GM12878 (cell line): Measurements from ENCODE around the gene U2AF2. TPM values are rescaled to one million over a fixed set of nuclear protein-coding genes. Genes with fewer than 3 reads are reported as not detected.

Source experiments
- BCL3 ChIP-seq: IDR thresholded peaks from 2 replicates; pipeline ENCODE4 v1.6.1; 2011; ENCODE audit warnings: borderline replicate concordance, low read depth, mild to moderate bottlenecking, moderate library complexity, low read length; ENCODE audit not compliant: insufficient read depth, poor library complexity, severe bottlenecking
- CHD2 ChIP-seq: IDR thresholded peaks from 2 replicates; pipeline ENCODE4 v1.6.1; 2011; ENCODE audit warnings: low read depth, low read length, improper control_type of control experiment, borderline replicate concordance
- EP300 ChIP-seq, 2 experiments: fragments of 150-350 bp in 1 of 2; IDR thresholded peaks; 2 replicates each; pipeline ENCODE4 v1.6.1; 2011 to 2012; ENCODE audit warnings: low read depth in 2 of 2, low read length in 2 of 2, borderline replicate concordance in 1 of 2, improper control_type of control experiment in 1 of 2, inconsistent platforms in 1 of 2; ENCODE audit not compliant: control insufficient read depth in 1 of 2
- ESRRA ChIP-seq: IDR thresholded peaks from 2 replicates; pipeline ENCODE4 v1.6.1; 2012; ENCODE audit warnings: mild to moderate bottlenecking, low read length, improper control_type of control experiment
- GATAD2B ChIP-seq: fragments of 450-650 bp; conservative IDR thresholded peaks from 2 replicates; pipeline ENCODE4 v1.6.1; 2017; ENCODE audit warnings: low read depth, mild to moderate bottlenecking, moderate library complexity
- KAT2A ChIP-seq: conservative IDR thresholded peaks from 2 replicates; pipeline ENCODE4 v1.6.1; 2011; ENCODE audit warnings: low read depth, low read length; ENCODE audit not compliant: control insufficient read depth
- MEF2B ChIP-seq: fragments of 450-650 bp; IDR thresholded peaks from 2 replicates; pipeline ENCODE4 v1.6.1; 2018; ENCODE audit warnings: mild to moderate bottlenecking, moderate library complexity; ENCODE audit not compliant: partially characterized antibody, poor library complexity, severe bottlenecking
- MLLT1 ChIP-seq: fragments of 450-650 bp; IDR thresholded peaks from 2 replicates; pipeline ENCODE4 v1.6.1; 2016; ENCODE audit warnings: mild to moderate bottlenecking
- NBN ChIP-seq: fragments of 450-650 bp; IDR thresholded peaks from 2 replicates; pipeline ENCODE4 v1.6.1; 2016
- NFXL1 ChIP-seq: fragments of 450-650 bp; IDR thresholded peaks from 2 replicates; pipeline ENCODE4 v1.6.1; 2017; ENCODE audit warnings: antibody characterized with exemption, mild to moderate bottlenecking, borderline replicate concordance
- PAX5 ChIP-seq: IDR thresholded peaks from 2 replicates; pipeline ENCODE4 v1.6.1; 2011; ENCODE audit warnings: low read depth, low read length, borderline replicate concordance
- POU2F2 ChIP-seq: IDR thresholded peaks from 3 replicates; pipeline ENCODE4 v1.6.1; 2011; ENCODE audit warnings: low read depth, mild to moderate bottlenecking, low read length, borderline replicate concordance
- RELA ChIP-seq: fragments of 450-650 bp; IDR thresholded peaks from 2 replicates; pipeline ENCODE4 v1.8.0; 2014; ENCODE audit warnings: borderline replicate concordance; ENCODE audit not compliant: partially characterized antibody
- SMAD1 ChIP-seq: fragments of 450-650 bp; IDR thresholded peaks from 2 replicates; pipeline ENCODE4 v1.6.1; 2018; ENCODE audit warnings: mild to moderate bottlenecking, low read depth; ENCODE audit not compliant: partially characterized antibody
- USF1 ChIP-seq: IDR thresholded peaks from 2 replicates; pipeline ENCODE4 v1.6.1; 2011; ENCODE audit warnings: borderline replicate concordance, low read depth, mild to moderate bottlenecking, moderate library complexity, mixed read lengths, low read length; ENCODE audit not compliant: insufficient read depth; ENCODE audit errors: extremely low read length
- YBX1 ChIP-seq: fragments of 450-650 bp; IDR thresholded peaks from 2 replicates; pipeline ENCODE4 v1.6.1; 2016; ENCODE audit warnings: antibody characterized with exemption
- polyA plus RNA-seq, 11 experiments: library from polyadenylated mRNA; depleted of rRNA in 4 of 11; unstranded in 6 of 11; stranded (reverse) in 5 of 11; fragments of >200 nt; fragmentation: Nextera tagmentation in 4 of 11; fragmentation: Illumina TruSeq in 1 of 11; extraction: Ambion mirVana in 4 of 11; extraction: Trizol in 1 of 11; gene quantifications; 1 replicate in 1 of 11; 2 replicates in 10 of 11; pipeline versions ENCODE4 v1.2.1 to v1.2.3, GENCODE V29; 2011 to 2016; ENCODE audit warnings: inconsistent platforms in 2 of 11, missing spikeins in 2 of 11, low read depth in 1 of 11
- total RNA-seq, 4 experiments: library from RNA; depleted of rRNA in 3 of 4; stranded (reverse); fragments of >200 nt in 3 of 4; fragmentation: Illumina TruSeq in 1 of 4; extraction: Trizol in 1 of 4; gene quantifications; 2 replicates each; pipeline versions ENCODE4 v1.2.1 to v1.2.3, GENCODE V29; 2013 to 2021
- TF ChIP-seq, protein P1 (sequence below): fragments of 150-350 bp; IDR thresholded peaks from 2 replicates; pipeline ENCODE4 v1.6.1; 2014; ENCODE audit warnings: mild to moderate bottlenecking, low read depth, low read length
- TF ChIP-seq, protein P2 (sequence below): fragments of 450-650 bp; IDR thresholded peaks from 2 replicates; pipeline ENCODE4 v1.6.1; 2017; ENCODE audit warnings: borderline replicate concordance
- TF ChIP-seq, protein P3 (sequence below): IDR thresholded peaks from 2 replicates; pipeline ENCODE4 v1.6.1; 2012; ENCODE audit warnings: low read depth, low read length, improper control_type of control experiment

Gene U2AF2
- total and polyA plus RNA-seq, 10 of the 15 experiments (the other 5 are each of a cell fraction or from before 2014, with no cell fraction given), result 3.0 to 338 (median 130) TPM

DNA sequence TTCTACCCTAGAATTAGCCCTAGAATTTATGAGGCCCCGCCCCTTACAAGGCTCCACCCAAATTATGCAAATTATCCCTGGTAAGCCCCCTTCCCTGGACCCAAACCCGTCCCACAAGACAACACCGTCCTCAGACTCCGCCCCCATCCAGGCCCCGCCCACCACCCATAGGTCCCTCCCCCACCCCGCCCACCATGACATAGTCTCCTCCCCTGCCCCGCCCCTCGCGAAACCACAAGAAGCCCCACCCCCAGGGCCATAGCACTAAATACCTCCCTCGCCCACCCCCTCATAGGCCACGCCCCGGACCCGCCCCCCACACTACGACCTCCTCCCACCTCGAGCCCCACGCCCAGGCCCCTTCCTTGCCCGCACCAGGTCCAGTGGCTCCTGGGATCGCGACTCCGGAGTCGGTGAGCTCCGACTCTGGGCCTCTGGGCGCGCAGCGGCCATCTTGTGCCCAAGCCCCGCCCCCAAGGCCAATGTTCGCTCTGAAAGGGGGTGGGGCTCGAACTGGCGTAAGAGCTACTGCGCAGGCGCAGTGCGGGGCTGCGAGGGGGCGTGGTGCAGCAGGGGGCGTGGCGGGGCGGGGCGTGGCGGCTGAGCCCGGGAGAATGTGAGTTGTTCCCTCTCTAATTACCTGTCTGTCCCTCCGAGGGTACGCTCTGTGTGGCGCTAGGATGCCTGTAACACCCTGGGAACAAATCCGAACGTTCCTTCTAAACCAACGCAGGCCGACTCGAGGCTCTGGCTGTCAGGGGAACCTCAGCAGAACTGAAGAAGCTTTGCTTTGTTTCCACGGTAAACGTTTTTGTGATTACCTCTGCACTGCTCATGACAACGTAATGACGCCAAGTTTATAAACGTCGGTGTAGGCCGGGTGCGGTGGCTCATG, 30.5 kb upstream of the U2AF2 start, which contains the start of gene ZNF784 (continued):
- no peak for TF ChIP-seq EP300 (IDR thresholded peaks at IDR 0.05; ENCODE audit: borderline replicate concordance in 1 of 2, control insufficient read depth in 1 of 2, low read depth in 2 of 2, low read length in 2 of 2)
- TF ChIP-seq NBN, result 0 out of 2 replicates have a peak, but pooled peaks have one; percentile 37
- TF ChIP-seq KAT2A, result no peak
- TF ChIP-seq MEF2B, result no peak
- no peak for TF ChIP-seq MLLT1
- TF ChIP-seq USF1, result no peak
- no peak for TF ChIP-seq NFXL1
- TF ChIP-seq CHD2, result peak; percentile 57; the same call in 1 of the 2 replicates
- no peak for TF ChIP-seq YBX1
- no peak for TF ChIP-seq PAX5
- peak; percentile 82; the same call in 1 of the 3 replicates for TF ChIP-seq POU2F2
- TF ChIP-seq, protein P1, sequence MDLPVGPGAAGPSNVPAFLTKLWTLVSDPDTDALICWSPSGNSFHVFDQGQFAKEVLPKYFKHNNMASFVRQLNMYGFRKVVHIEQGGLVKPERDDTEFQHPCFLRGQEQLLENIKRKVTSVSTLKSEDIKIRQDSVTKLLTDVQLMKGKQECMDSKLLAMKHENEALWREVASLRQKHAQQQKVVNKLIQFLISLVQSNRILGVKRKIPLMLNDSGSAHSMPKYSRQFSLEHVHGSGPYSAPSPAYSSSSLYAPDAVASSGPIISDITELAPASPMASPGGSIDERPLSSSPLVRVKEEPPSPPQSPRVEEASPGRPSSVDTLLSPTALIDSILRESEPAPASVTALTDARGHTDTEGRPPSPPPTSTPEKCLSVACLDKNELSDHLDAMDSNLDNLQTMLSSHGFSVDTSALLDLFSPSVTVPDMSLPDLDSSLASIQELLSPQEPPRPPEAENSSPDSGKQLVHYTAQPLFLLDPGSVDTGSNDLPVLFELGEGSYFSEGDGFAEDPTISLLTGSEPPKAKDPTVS, result no peak
- TF ChIP-seq BCL3, result no peak
- TF ChIP-seq GATAD2B, result no peak
- TF ChIP-seq RELA, result no peak
- TF ChIP-seq, protein P2, sequence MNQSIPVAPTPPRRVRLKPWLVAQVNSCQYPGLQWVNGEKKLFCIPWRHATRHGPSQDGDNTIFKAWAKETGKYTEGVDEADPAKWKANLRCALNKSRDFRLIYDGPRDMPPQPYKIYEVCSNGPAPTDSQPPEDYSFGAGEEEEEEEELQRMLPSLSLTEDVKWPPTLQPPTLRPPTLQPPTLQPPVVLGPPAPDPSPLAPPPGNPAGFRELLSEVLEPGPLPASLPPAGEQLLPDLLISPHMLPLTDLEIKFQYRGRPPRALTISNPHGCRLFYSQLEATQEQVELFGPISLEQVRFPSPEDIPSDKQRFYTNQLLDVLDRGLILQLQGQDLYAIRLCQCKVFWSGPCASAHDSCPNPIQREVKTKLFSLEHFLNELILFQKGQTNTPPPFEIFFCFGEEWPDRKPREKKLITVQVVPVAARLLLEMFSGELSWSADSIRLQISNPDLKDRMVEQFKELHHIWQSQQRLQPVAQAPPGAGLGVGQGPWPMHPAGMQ, result no peak
- TF ChIP-seq SMAD1, result no peak
- no peak for TF ChIP-seq ESRRA
- TF ChIP-seq, protein P3, sequence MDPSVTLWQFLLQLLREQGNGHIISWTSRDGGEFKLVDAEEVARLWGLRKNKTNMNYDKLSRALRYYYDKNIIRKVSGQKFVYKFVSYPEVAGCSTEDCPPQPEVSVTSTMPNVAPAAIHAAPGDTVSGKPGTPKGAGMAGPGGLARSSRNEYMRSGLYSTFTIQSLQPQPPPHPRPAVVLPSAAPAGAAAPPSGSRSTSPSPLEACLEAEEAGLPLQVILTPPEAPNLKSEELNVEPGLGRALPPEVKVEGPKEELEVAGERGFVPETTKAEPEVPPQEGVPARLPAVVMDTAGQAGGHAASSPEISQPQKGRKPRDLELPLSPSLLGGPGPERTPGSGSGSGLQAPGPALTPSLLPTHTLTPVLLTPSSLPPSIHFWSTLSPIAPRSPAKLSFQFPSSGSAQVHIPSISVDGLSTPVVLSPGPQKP, result no peak
